ENCODE data around the gene HAPLN2. TPM values are rescaled to one million over a fixed set of nuclear protein-coding genes. Genes with fewer than 3 reads are reported as not detected.

The HAPLN2 gene
- total RNA-seq, 1 donor from 2014 or later, result 1.4 TPM

DNA sequence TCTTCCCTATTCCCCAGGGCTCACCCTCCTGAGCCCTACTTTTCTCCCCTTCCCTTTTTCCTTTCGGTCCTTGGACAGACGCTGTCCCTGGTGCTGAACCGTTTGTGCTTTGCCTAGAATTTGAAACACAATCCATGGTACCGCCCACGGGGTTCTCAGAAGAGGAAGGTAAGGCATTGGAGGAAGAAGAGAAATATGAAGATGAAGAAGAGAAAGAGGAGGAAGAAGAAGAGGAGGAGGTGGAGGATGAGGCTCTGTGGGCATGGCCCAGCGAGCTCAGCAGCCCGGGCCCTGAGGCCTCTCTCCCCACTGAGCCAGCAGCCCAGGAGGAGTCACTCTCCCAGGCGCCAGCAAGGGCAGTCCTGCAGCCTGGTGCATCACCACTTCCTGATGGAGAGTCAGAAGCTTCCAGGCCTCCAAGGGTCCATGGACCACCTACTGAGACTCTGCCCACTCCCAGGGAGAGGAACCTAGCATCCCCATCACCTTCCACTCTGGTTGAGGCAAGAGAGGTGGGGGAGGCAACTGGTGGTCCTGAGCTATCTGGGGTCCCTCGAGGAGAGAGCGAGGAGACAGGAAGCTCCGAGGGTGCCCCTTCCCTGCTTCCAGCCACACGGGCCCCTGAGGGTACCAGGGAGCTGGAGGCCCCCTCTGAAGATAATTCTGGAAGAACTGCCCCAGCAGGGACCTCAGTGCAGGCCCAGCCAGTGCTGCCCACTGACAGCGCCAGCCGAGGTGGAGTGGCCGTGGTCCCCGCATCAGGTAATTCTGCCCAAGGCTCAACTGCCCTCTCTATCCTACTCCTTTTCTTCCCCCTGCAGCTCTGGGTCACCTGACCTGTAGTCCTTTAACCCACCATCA lies 33.1 kb downstream of the HAPLN2 start:
- intact Hi-C loops (cut with DNase I), result no loop called here

DNA sequence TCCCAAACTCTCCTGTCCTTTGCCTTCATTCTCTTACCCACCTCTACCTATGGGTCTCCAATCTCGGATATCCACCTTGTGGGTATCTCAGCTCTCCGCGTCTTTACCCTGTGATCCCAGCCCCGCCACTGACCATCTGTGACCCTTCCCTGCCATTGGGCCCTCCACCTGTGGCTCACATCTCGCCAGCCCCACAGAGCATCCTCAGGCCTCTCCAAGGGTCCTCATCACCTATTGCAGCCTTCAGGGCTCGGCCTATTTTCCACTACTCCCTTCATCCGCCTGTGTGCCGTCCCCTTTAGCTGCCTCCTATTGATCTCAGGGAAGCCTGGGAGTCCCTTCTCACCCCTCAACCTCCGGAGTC lies 33.8 kb downstream of the HAPLN2 start:
- intact Hi-C loops (cut with DNase I), result no loop called here
- H3K4me3 ChIP-seq, result no peak overlapping the region
- no peak overlapping the region for H3K27ac ChIP-seq
- no peaks in the 10 kb centered on the region for H3K27me3 ChIP-seq
- DNase-seq (ENCODE audit: low spot score in 2 of 2), result no peak
- TF ChIP-seq, protein P1, sequence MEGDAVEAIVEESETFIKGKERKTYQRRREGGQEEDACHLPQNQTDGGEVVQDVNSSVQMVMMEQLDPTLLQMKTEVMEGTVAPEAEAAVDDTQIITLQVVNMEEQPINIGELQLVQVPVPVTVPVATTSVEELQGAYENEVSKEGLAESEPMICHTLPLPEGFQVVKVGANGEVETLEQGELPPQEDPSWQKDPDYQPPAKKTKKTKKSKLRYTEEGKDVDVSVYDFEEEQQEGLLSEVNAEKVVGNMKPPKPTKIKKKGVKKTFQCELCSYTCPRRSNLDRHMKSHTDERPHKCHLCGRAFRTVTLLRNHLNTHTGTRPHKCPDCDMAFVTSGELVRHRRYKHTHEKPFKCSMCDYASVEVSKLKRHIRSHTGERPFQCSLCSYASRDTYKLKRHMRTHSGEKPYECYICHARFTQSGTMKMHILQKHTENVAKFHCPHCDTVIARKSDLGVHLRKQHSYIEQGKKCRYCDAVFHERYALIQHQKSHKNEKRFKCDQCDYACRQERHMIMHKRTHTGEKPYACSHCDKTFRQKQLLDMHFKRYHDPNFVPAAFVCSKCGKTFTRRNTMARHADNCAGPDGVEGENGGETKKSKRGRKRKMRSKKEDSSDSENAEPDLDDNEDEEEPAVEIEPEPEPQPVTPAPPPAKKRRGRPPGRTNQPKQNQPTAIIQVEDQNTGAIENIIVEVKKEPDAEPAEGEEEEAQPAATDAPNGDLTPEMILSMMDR (IDR thresholded peaks at IDR 0.05), result no peak
- peaks cover 8 to 9% of the 10 kb centered on the region in 2 donors for H3K4me1 ChIP-seq
- no peaks in the 10 kb centered on the region for H3K9me3 ChIP-seq
- no peaks in the 10 kb centered on the region for H3K36me3 ChIP-seq

More for the DNA sequence above, 33.1 kb downstream of the HAPLN2 start:
- TF ChIP-seq, protein P1 (IDR thresholded peaks at IDR 0.05), result no peak
- DNase-seq (ENCODE audit: low spot score in 2 of 2), result no peak
- Histone ChIP-seq H3K27me3 (peaks cover 5% of the 10 kb centered on the region), H3K36me3 (no peaks in the 10 kb centered on the region), H3K4me1 (peaks cover 5 to 8% of the 10 kb centered on the region in 2 donors), H3K27ac (no peak overlapping the region), H3K9me3 (no peaks in the 10 kb centered on the region), H3K4me3 (no peak overlapping the region)

DNA sequence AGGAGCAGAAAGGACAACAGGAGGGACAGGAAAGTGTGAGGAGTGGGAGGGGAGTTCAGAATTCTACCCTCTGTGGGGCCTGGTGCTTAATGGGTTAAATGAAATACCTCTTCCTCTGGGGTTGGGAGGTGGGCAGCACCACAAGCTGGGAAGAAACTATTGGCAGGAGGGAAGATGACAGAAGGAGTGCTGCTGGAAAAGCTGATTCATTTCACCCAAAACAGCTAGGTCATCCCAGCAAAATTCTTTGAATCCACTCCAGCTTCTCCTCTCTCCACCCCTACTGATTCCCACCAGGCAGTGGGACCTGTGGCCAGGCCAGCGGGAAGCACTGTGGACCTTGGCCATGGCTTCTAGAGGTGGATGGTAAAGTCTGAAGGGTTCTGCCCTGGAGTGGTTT lies 35.5 kb downstream of the HAPLN2 start:
- H3K9me3 ChIP-seq, result no peaks in the 10 kb centered on the region
- H3K4me1 ChIP-seq, result peaks cover 15 to 18% of the 10 kb centered on the region in 2 donors
- H3K27me3 ChIP-seq, result no peaks in the 10 kb centered on the region
- TF ChIP-seq, protein P1 (IDR thresholded peaks at IDR 0.05), result no peak
- H3K4me3 ChIP-seq, result no peak overlapping the region
- no peak for DNase-seq (ENCODE audit: low spot score in 2 of 2)
- H3K27ac ChIP-seq, result no peak overlapping the region
- intact Hi-C loops (cut with DNase I), result loop anchor here (5.0 kb wide), 1 partner anchor 197 kb away; no protein-coding TSS in a partner anchor
- no peaks in the 10 kb centered on the region for H3K36me3 ChIP-seq

DNA sequence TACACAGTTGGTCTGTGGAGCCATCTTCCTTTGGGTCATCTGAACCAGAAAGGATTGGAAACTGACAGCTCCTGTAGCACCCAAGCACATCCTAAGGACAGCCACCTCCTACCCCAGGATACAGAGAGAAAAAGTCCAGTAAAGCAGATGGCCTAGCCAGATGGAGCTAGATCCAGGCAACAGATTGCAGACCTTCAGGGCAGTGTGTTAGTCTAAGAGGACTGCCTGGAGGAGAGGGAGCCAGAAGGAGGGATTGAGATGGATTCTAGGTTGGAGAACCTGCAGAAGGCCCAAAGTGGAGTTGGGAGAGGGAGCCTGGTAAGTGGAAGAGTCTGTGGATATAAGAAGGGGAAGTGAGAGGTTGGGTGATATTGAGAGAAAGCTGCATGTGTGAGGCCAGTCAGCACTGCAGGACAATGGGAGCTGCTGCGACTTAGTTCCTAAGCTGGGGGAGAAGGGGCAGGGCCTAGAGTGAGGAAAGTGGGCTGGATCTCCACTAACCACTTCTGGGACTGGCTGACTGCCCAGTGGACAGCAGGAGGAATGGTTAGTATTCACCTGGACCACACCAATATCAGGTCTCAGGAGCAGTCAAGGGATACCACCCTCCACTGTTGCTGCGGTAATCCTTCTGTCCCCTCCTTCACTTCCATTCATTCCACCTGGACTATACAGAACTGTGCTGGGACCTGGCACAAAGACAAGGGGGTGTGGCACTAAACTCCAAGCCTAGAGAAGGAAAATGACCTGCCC lies 36.1 kb downstream of the HAPLN2 start:
- H3K9me3 ChIP-seq, result no peaks in the 10 kb centered on the region
- no peak overlapping the region for H3K27ac ChIP-seq
- intact Hi-C loops (cut with DNase I), result loop anchor here (5.0 kb wide), 1 partner anchor 198 kb away; no protein-coding TSS in a partner anchor
- no peak overlapping the region for H3K4me3 ChIP-seq
- TF ChIP-seq, protein P1 (IDR thresholded peaks at IDR 0.05), result no peak
- H3K27me3 ChIP-seq, result no peaks in the 10 kb centered on the region
- no peaks in the 10 kb centered on the region for H3K36me3 ChIP-seq
- no peak for DNase-seq (ENCODE audit: low spot score in 2 of 2)
- peaks cover 17 to 20% of the 10 kb centered on the region in 2 donors for H3K4me1 ChIP-seq

DNA sequence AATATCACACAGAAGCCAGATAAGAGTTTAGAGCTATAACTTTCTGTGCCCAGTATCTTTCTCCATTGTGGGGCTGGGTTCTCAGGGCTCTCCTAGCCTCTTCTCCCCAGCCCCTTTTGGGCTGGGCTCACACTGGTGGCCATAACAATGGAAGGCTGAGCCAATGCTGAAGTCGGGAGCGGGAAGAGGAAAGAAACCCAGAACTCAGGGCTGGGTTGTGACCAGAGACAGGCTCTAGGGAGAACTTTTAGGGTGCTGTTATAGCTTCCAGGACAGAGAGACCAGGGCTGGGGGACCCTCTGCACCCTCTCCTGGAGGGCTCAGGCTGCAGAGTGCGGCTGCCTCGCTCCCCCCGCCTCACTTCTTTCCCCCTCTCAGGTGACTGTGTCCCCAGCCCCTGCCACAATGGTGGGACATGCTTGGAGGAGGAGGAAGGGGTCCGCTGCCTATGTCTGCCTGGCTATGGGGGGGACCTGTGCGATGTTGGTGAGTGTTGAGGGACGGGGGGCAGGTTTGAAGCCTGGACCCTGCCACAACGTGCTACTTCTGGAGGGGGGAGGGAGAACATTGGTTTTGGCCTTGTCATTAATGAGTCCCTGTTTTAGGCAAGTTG lies 36.8 kb downstream of the HAPLN2 start:
- H3K27me3 ChIP-seq, result no peaks in the 10 kb centered on the region
- intact Hi-C loops (cut with DNase I), result loop anchor here (2.0 to 5.0 kb wide), 2 partner anchors 199 to 271 kb away; no protein-coding TSS in a partner anchor
- H3K27ac ChIP-seq, result no peak overlapping the region
- no peak overlapping the region for H3K4me3 ChIP-seq
- H3K36me3 ChIP-seq, result no peaks in the 10 kb centered on the region
- H3K4me1 ChIP-seq, result peaks cover 17 to 27% of the 10 kb centered on the region in 2 donors
- no peaks in the 10 kb centered on the region for H3K9me3 ChIP-seq
- no peak for DNase-seq (ENCODE audit: low spot score in 2 of 2)
- TF ChIP-seq, protein P1 (IDR thresholded peaks at IDR 0.05), result no peak

Measured in ascending aorta (tissue), 2 donors.